ENCODE measurements around the gene TEDDM1. TPM values are rescaled to one million over a fixed set of nuclear protein-coding genes. Genes with fewer than 3 reads are reported as not detected.

The TEDDM1 gene
- total and polyA plus RNA-seq, 10 donors = not detected

- no peak overlapping the region for H3K4me3 ChIP-seq
- H3K4me1 ChIP-seq = no peaks in the 10 kb centered on the region
- no peak for DNase-seq
- no peaks in the 10 kb centered on the region for H3K27me3 ChIP-seq (replicated peaks in 1 of 7)
- WGBS, 5 donors = 82 to 96% (median 87%) methylated on average over 1 of the region's 1 CpG
- no peak overlapping the region for H3K27ac ChIP-seq
- H3K9me3 ChIP-seq = peaks cover 0 to 15% (median 6%) of the 10 kb centered on the region in 8 donors
- TF ChIP-seq POLR2A (IDR thresholded peaks at IDR 0.05) = no peak
- TF ChIP-seq CTCF (IDR thresholded peaks at IDR 0.05 in 8 of 11, conservative IDR thresholded peaks at IDR 0.05 in 3 of 11) = no peak
- no peak for TF ChIP-seq POLR2AphosphoS5 (IDR thresholded peaks at IDR 0.05)
- H3K36me3 ChIP-seq = no peaks in the 10 kb centered on the region
- intact Hi-C loops (cut with DNase I; ENCODE audit: low total_unique reads) = no loop called here
Measured at GRCh38 chr1:182438326-182438725, 37.9 kb upstream of the TEDDM1 start.

- H3K27ac ChIP-seq = no peak overlapping the region
- WGBS, 5 donors = 80 to 100% (median 95%) methylated on average over 1 of the region's 1 CpG
- H3K27me3 ChIP-seq (replicated peaks in 1 of 7) = no peaks in the 10 kb centered on the region
- intact Hi-C loops (cut with DNase I; ENCODE audit: low total_unique reads) = no loop called here
- TF ChIP-seq POLR2A (IDR thresholded peaks at IDR 0.05) = no peak
- TF ChIP-seq CTCF (IDR thresholded peaks at IDR 0.05 in 8 of 11, conservative IDR thresholded peaks at IDR 0.05 in 3 of 11) = no peak
- no peak for TF ChIP-seq POLR2AphosphoS5 (IDR thresholded peaks at IDR 0.05)
- DNase-seq = no peak
- H3K4me3 ChIP-seq = no peak overlapping the region
- H3K4me1 ChIP-seq = peaks cover 0 to 12% (median 2%) of the 10 kb centered on the region in 6 donors
- no peaks in the 10 kb centered on the region for H3K36me3 ChIP-seq
- H3K9me3 ChIP-seq = peaks cover 0 to 10% (median 4%) of the 10 kb centered on the region in 8 donors
Measured at GRCh38 chr1:182433580-182433979, 33.1 kb upstream of the TEDDM1 start.

GRCh38 chr1:182431278-182431677 is 30.8 kb upstream of the TEDDM1 start:
- H3K9me3 ChIP-seq = no peaks in the 10 kb centered on the region
- WGBS, 5 donors = 93 to 96% (median 94%) methylated on average over 7 of the region's 7 CpGs
- H3K36me3 ChIP-seq = no peaks in the 10 kb centered on the region
- no peak overlapping the region for H3K4me3 ChIP-seq
- intact Hi-C loops (cut with DNase I; ENCODE audit: low total_unique reads) = no loop called here
- H3K4me1 ChIP-seq = peaks cover 0 to 12% (median 2%) of the 10 kb centered on the region in 6 donors
- no peak overlapping the region for H3K27ac ChIP-seq
- no peak for DNase-seq
- TF ChIP-seq POLR2AphosphoS5 (IDR thresholded peaks at IDR 0.05) = no peak
- TF ChIP-seq CTCF (IDR thresholded peaks at IDR 0.05 in 8 of 11, conservative IDR thresholded peaks at IDR 0.05 in 3 of 11) = no peak
- TF ChIP-seq POLR2A (IDR thresholded peaks at IDR 0.05) = no peak
- H3K27me3 ChIP-seq (replicated peaks in 1 of 7) = no peaks in the 10 kb centered on the region

GRCh38 chr1:182430263-182431068 is 30.0 kb upstream of the TEDDM1 start:
- Histone ChIP-seq H3K27me3 (replicated peaks in 1 of 7) (no peaks in the 10 kb centered on the region), H3K27ac (no peak overlapping the region), H3K4me3 (no peak overlapping the region), H3K36me3 (no peaks in the 10 kb centered on the region), H3K9me3 (no peaks in the 10 kb centered on the region), H3K4me1 (peaks cover 0 to 12% (median 2%) of the 10 kb centered on the region in 6 donors)
- no peak for TF ChIP-seq CTCF (IDR thresholded peaks at IDR 0.05 in 8 of 11, conservative IDR thresholded peaks at IDR 0.05 in 3 of 11)
- no peak for TF ChIP-seq POLR2A (IDR thresholded peaks at IDR 0.05)
- no peak for TF ChIP-seq POLR2AphosphoS5 (IDR thresholded peaks at IDR 0.05)
- intact Hi-C loops (cut with DNase I; ENCODE audit: low total_unique reads) = no loop called here
- DNase-seq = no peak
- 51 to 64% (median 53%) methylated on average over 11 of the region's 11 CpGs for WGBS, 5 donors
